HG02870 (cell line): ENCODE results near the gene RASAL2.
"Not testable (repeated sequence)": the region's sequence is repeated elsewhere in the genome, so short reads cannot be mapped to it uniquely, and the experiment has no call there.

Experiments
- ATAC-seq: cut with Tn5 transposase; IDR thresholded peaks from one replicate; pipeline ENCODE4 v1.9.1; 2021; ENCODE audit warnings: mild to moderate bottlenecking, moderate library complexity; ENCODE audit not compliant: unreplicated experiment

Gene RASAL2

DNA sequence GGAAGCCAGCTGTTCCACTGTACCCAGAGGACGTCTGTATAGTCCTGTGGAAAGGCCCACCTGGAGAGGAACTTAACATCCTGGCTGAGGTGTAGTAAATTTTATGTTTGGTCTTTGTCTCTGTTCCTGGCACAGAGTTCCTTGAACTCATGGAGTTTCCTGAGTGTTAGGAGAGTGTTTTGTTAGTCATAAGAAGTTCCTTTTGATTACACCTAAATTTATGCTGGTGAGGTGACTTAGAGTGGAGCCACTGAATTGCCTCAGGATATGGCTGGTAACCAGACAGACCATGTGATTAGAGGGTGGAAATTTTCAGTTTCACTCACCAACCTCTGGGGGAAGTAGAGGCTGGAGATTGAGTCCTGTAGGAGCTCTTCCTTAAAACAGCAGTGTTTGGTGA is 57.9 kb downstream of the RASAL2 start:
- no peak for ATAC-seq

DNA sequence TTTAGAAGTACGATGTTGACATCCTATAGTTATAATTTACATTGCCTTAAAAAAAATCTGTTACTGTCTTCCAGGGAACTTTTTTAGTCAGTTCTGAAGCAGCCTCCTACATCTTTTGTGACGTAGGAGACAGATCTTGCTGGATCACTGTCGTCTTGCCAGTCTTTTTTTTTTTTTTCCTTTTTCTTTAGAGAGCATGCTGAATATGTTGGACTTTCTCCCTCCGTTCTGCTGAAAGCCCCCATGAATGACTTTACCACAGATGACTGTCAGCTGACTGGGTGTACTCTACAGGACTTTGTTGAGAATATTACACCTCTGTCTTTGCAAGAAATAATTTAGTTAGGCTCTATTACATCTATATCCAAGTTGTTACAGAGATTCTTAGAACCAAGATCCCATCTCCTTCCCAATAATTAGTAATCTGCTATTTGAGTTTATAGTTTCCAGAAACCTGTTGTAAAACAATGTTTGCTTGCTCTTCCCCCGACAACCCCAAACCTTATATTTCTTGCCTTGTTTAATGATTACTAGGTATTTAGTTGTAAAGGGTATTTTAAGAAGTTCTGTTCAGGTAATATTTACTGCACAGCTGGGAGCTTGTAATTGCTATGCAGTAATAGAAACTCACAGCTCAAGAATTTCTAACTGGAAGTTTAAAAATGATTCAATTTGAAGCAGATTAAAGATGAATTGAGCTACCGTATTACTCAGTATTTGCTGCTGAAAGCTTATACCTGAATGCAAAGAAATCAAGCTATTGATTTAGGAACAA is 61.8 kb downstream of the RASAL2 start:
- no peak for ATAC-seq

DNA sequence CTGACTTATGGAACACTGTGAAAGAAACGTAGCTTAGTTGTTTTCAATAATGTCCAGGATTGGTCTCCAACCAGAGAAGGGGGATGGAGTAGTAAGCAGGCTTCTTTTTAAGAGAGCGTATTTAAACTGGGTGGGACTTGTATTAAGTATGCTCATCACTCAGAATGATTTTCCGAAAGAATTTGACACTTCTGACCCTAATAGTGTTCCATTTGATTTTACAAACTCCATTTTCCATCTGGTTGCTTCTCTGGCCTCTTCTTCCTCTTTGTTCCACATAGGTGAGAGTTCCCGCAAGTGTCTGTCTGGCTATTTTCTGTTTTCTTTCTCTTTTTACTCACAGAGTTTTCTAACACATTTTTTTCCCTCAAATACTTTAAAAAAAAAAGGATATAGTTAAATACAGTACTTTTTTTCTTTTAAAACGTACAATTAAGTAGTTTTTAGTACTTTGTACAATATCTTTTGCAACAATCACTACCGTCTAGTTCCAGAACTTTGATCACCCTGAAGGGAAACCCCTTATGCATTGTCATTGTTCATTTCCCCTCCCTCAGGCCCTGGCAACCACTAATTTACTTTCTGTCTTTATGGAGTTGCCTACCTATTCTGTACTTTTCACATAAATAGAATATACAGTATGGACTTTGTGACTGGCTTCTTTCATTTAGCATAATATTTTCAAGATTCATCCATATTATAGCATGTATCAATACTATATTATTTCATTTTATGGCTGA is 67.0 kb downstream of the RASAL2 start:
- no peak for ATAC-seq

DNA sequence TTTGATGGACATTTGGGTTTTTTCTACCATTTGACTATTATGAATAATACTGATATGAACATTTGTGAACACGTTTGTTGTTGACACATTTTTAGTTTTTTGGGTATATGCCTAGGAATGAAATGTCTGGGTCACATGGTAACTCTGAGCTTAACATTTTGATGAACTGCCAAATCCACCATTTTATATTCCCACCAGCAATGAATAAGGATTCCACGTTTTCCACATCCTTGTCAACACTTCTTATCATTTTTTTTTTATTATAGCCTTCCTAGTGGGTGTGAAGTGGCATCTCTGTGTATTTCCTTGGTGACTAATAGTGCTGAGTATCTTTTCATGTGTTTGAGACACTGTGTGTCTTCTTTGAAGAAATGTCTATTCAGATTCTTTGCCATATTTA is 67.6 kb downstream of the RASAL2 start:
- ATAC-seq, result no peak

DNA sequence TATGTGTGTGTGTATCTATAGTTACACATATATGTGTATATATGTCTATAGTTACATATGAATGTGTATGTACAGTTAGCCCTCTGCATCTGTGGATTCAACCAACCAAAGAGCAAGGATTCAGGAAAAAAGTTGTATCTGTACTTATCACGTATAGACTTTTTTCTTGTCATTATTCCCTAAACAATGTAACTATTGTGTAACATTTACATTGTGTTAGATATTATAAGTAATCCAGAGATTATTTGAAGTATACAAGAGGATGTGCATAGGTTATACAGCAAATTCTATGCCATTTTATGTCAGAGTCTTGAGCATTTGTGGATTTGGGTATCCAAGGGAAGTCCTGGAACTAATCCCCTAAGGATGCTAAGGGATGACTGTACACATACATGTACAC is 71.3 kb downstream of the RASAL2 start:
- ATAC-seq, result no peak

DNA sequence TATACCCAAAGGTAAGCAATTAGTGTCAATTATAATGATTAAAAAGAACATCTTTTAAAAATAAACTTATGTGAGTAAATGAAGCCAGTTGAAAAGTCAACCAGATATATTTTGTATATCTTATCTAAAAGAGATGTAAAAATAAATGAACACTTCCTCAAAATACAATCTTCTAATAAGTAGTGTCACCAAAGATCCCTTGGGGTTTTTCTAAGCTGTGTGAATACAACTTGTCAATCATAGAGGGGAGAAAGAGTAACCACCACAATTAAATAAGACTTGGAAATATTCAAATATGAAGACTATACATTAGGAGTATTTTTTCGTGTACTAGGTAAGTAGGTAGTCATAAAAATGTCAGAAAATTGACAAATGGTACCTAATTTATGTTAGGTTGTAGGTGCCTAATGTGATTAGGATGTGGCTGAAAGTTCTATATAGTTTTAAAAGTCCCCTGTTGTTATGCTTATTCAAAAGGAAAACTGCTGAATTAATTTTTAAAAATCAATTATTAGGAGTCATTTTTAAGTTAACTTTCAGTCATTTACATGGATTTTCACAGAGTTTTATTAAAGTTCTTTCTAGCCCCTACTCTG is 72.6 kb downstream of the RASAL2 start:
- ATAC-seq, result no peak

DNA sequence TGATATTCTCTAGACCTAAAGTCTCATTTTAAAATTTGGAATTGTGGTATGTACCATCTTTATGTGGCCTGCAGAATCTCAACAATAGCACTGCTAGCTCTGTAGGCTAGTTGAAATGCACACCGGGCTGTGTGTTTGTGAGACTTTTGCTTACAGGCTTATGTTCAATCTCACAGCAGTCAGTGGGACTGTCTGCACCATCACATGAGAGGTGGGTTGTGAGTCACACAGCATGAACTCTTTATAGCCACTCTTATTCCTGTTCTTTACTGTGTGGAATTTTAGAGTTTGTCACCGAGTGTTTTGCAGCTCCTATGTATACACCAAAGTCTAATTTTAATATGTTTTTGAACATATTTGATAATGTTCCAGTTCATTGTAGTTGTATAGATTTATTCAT is 74.6 kb downstream of the RASAL2 start:
- ATAC-seq, result no peak

DNA sequence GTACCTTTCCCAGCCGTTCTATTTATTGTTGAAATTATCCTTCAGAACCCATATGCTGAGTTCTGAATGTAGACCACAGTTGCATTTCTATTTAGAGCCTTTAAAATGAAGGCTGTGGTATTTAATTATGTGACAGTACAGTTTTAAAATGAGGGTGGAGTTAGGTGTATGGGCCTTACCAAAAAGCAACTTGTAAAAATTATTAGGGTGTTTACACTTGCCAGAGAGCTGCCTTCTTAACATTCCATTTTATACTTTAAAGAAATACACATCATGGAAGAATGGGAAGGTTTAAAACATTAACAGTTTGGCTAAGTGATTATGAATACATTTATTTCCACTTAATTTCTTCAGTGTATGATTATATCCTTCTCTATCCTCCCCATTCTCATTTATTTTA is 75.7 kb downstream of the RASAL2 start:
- no peak for ATAC-seq

DNA sequence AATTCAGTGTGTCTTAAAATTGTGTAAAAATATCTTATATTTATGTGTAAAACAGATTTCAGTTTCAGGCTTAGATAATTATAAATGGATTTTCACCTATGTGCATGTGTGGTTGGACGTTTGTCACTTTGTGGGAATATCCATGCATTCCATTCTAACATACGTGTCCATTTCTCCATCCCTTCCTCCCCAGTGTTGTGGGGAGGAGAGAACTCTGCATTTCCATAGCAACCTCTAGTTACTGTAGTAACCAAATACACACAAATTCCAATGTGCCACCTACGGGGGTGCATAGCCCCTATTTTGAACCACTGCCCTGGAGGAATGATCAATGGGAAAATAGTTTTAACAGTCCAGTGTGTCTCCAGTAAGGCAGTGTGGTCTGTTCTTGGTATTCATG is 79.0 kb downstream of the RASAL2 start:
- no peak for ATAC-seq

DNA sequence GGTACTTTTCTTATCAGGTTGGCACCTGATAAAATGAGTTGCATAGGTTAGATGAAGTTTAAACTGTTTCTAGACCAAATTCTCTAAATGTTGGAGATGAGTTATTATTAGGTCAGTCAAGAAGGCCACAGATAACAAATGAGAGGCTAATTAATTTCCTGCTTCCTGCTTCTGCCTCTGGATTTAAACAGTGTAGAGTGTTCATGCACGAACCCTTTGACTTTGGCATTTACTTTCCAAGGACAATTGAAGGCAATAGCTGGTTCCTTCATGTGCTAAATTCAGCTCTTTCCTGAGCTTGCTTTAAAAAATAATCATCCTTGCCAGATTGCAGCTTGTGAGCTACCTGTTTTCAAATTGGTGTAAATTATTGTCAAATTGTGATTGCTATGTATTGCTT is 80.6 kb downstream of the RASAL2 start:
- ATAC-seq, result no peak

DNA sequence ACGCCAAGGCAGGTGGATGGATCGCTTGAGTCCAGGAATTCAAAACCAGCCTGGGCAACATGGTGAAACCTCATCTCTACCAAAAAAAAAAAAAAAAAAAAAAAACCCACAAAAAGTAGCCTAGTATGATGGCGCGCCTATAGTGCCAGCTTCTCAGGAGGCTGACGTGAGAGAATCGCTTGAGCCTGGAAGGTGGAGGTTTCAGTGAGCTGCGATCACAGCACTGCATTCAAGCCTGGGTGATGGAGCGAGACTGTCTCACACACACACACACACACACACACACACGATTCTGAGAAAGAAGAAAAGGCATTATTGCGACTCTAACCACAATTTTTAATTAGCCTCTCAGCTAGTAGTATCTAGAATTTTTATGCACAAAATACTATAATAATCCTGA is 86.5 kb downstream of the RASAL2 start:
- ATAC-seq, result no peak

DNA sequence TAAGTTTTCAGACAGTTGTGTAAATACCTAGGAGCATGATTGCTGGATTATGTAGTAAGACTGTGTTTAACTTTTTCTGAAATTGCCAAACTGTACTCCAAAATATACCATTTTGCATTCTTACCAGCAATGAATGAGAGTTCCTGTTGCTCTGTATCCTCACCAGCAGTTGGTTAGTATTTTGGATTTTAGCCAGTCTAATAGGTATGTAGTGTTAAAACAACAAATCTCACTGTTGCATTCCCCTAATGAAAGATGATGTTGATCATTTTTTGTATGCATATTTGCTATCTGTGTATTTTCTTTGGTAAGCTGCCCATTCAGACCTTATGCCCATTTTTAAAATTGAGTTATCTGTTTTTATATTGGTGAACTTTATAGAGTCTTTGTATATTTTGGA is 89.9 kb downstream of the RASAL2 start:
- no peak for ATAC-seq

DNA sequence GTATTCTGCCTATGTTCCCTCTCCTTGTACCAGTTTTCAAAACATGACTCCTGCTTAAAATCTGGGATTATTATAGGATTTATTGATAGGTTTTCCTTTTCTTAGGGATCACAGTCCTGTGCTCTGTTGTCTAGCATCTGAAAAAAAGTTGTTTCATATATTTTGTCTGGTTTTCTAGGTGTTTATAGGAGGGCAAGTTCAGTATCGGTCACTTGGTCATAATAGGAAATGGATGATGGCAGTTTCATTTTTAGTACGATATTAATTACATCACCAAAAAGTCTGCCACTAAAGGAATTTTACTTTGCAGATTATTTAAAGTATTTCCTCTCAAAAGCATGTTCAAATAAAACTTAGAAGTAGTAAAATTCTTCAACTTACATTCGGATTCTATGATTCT is 94.4 kb downstream of the RASAL2 start:
- no peak for ATAC-seq

DNA sequence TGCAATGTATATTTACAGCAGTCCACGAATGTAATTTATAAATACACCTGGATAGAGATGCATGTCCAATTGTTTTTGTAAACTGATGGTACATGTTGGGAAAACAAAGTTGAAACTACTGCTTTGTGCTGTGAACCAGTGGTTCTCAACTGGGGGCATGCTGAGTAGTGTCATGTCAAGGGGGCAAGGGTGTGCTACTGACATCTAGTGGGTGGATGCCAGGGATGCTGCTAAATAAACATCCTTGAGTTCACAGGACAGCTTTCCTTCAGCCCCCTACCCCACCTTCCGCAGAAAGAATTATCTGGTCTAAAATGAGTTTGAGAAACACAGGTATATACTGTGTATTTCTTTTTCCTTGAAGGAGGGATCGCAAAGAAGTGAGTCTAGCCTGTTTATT is 95.9 kb downstream of the RASAL2 start:
- no peak for ATAC-seq

DNA sequence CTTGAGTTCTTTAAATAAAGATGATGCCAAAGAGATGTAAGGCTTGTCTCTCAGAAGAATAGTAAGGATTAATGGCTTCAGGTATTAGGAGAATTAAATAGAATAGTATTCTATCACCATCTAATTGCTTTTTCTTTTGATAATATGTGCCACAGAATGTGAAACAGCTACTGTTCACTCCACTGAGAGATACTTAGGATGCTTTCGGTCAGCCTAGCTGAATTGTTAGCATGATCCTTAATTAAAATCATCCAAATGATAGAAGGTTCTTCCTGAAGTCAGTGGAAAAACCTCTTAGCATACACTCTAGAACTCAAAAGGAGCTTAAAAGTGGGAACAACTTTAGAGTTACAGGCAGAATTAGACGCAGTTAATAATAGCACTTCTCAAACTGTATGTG is 97.0 kb downstream of the RASAL2 start:
- no peak for ATAC-seq

DNA sequence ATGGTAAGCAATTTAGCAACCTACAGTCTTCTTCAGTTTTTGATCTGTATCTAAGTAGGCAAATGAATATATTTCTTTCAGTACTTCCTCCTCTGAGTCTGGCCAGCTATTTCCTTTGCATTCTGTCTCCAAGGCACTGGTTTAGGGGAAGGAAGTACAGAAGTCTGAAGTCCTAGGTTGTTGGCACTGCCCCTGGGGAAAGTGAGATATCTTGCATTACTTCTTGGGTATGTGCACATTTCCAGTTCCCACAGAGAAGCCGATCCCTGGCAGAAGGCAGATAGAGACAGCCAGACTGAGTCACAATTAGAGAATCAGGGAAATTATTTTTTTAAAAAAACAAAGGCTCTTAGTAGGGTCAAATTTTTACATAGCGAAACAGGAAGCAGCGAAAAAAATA is 98.8 kb downstream of the RASAL2 start:
- ATAC-seq, result no peak

DNA sequence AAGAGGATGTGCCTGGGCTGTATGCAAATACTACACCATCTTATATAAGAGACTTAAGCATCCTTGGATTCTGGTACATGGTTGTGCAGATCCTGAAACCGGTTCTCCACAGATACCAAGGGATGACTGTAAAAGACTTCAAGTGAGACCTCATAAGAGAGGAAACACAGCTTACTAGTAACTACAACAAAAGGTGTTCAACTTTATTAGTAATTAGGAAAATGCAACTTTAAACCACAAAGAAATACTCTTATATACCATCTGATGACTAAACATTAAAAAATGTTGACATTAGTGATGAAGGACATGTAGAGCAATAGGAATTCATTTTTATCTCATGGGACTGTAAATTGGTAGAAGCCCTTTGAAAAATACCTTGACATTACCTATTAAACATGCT is 102.7 kb downstream of the RASAL2 start:
- ATAC-seq, result no peak

DNA sequence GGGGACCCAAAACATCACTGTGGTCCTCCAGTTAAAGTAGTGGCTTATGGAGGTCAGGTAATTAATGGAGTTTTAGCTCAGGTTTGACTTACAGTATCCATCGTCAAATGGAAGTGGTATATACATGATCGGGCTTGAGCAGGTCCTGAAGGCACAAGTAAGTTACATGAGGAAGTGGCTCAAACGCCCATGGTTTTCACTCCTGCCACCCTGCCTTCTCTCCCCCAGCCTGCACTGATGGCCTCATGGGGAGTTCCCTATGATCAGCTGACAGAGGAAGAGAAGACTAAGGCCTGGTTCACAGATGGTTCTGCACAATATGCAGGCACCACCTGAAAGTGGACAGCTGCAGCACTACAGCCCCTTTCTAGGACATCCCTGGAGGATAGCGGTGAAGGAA is 108.2 kb downstream of the RASAL2 start:
- ATAC-seq, result not testable (repeated sequence)

DNA sequence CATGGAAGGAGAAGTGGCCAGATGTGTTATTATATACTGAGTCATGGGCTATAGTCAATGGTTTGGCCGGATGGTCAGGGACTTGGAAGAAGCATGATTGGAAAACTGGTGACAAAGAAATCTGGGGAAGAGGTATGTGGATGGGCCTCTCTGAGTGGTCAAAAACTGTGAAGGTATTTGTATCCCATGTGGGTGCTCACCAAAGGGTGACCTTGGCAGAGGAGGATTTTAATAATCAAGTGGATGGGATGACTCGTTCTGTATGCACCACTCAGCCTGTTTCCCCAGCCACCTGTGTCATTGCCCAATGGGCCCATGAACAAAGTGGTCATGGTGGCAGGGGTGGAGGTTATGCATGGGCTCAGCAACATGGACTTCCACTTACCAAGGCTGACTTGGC is 108.6 kb downstream of the RASAL2 start:
- not testable (repeated sequence) for ATAC-seq

DNA sequence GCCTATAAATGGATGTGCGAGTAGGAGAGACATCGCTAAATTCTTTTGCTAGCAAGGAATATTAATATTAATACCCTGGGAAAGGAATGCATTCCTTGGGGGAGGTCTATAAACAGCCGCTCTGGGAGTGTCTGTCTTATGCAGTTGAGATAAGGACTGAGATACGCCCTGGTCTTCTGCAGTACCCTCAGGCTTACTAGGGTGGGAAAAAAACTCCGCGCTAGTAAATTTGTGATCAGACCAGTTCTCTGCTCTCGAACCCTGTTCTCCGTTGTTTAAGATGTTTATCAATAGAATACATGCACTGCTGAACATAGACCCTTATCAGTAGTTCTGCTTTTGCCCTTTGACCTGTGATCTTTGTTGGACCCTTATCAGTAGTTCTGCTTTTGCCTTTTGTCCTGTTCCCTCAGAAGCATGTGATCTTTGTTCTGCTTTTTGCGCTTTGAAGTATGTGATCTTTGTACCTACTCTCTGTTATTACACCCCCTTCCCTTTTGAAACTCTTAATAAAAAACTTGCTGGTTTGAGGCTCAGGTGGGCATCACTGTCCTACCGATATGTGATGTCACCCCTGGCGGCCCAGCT is 114.5 kb downstream of the RASAL2 start:
- not testable (repeated sequence) for ATAC-seq

DNA sequence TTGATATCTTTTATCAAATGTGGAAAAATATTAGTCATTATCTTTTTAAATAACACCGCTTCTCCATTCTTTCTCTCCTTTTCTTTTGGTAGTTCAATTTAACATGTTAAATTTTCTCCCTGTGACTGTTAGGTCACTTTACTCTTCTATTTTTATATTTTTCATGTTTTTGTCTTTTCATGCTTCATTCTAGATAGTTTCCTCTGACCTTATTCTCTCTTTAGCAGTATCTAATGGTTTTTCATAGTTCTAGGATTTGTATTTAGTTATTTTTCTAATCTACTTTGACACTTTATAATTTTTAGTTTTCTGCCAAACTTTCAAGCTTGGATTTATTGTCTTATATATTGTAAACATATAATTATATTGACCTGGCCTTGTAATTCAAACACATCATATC is 116.0 kb downstream of the RASAL2 start:
- no peak for ATAC-seq

DNA sequence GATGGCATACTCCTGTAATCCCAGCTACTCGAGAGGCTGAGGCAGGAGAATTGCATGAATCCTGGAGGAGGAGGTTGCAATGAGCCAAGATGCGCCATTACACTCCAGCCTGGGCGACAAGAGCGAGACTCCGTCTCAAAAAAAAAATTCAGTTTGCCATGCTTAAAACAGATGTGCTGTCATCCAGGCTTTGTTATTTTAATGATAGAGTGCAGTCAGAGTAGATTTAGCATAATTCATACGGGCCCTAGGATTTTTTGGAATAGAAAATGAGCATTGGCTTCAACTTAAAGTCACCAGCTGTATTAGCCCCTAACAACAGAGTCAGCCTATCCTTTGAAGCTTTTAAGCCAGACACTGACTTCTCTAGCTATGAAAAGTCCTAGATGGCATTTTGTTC is 124.6 kb downstream of the RASAL2 start:
- ATAC-seq, result no peak
